GM23338 (cell line): ENCODE measurements around the gene UNC5A. TPM values are rescaled to one million over a fixed set of nuclear protein-coding genes. Genes with fewer than 3 reads are reported as not detected.

Experiments
- ATAC-seq: fragments of 200-7000 bp; cut with Tn5 transposase; 3 replicates; pipeline ENCODE4 v1.9.1; 2020
- DNase-seq: peaks from one replicate; pipeline ENCODE4 v3.0.0-alpha.2; 2015; ENCODE audit warnings: low spot score
- H2AFZ ChIP-seq: fragments of 200-600 bp; sonication (generic); 2 replicates; pipeline ENCODE4 v1.8.0; 2016; ENCODE audit warnings: antibody characterized with exemption, mild to moderate bottlenecking, moderate library complexity
- H3F3A ChIP-seq: fragments of 200-600 bp; sonication (generic); replicated peaks from 2 replicates; pipeline ENCODE4 v1.8.0; 2017; ENCODE audit warnings: antibody characterized with exemption, mixed run types, low read depth
- H3K27ac ChIP-seq: fragments of 200-600 bp; sonication (generic); 2 replicates; pipeline ENCODE4 v1.6.1; 2016; ENCODE audit warnings: low read depth
- H3K27me3 ChIP-seq: fragments of 200-600 bp; sonication (generic); 2 replicates; pipeline ENCODE4 v1.8.0; 2016; ENCODE audit warnings: mild to moderate bottlenecking, mixed run types, moderate library complexity; ENCODE audit not compliant: insufficient read depth
- H3K36me3 ChIP-seq: fragments of 200-600 bp; sonication (generic); 2 replicates; pipeline ENCODE4 v1.8.0; 2016; ENCODE audit warnings: mild to moderate bottlenecking; ENCODE audit not compliant: insufficient read depth
- H3K4me1 ChIP-seq: fragments of 200-600 bp; sonication (generic); 2 replicates; pipeline ENCODE4 v1.8.0; 2016; ENCODE audit warnings: mild to moderate bottlenecking, moderate library complexity; ENCODE audit not compliant: insufficient read depth
- H3K4me2 ChIP-seq: fragments of 200-600 bp; sonication (generic); 2 replicates; pipeline ENCODE4 v1.7.1; 2017; ENCODE audit warnings: mixed run types
- H3K4me3 ChIP-seq: fragments of 200-600 bp; sonication (generic); 2 replicates; pipeline ENCODE4 v1.6.1; 2016; ENCODE audit warnings: mixed run types
- H3K79me2 ChIP-seq: fragments of 200-600 bp; sonication (generic); replicated peaks from 2 replicates; pipeline ENCODE4 v1.8.0; 2017; ENCODE audit warnings: mild to moderate bottlenecking; ENCODE audit not compliant: insufficient read depth
- H3K9me2 ChIP-seq: fragments of 200-600 bp; sonication (generic); 2 replicates; pipeline ENCODE4 v1.8.0; 2017; ENCODE audit not compliant: insufficient read depth
- H4K20me1 ChIP-seq: fragments of 200-600 bp; sonication (generic); replicated peaks from 2 replicates; pipeline ENCODE4 v1.8.0; 2017; ENCODE audit warnings: mild to moderate bottlenecking; ENCODE audit not compliant: insufficient read depth
- H3K27ac Mint-ChIP-seq: 2 replicates; pipeline ENCODE4 v1.8.0; 2020; ENCODE audit warnings: inconsistent platforms, mild to moderate bottlenecking, moderate library complexity, mixed read lengths
- H3K27me3 Mint-ChIP-seq: 3 replicates; pipeline ENCODE4 v1.8.0; 2022; ENCODE audit warnings: low read depth, mild to moderate bottlenecking, moderate library complexity, mixed read lengths, inconsistent platforms; ENCODE audit not compliant: insufficient read depth, poor library complexity
- H3K36me3 Mint-ChIP-seq: 3 replicates; pipeline ENCODE4 v1.8.0; 2021; ENCODE audit warnings: low read depth, mild to moderate bottlenecking, inconsistent platforms, moderate library complexity, mixed read lengths
- H3K4me1 Mint-ChIP-seq: 3 replicates; pipeline ENCODE4 v1.8.0; 2020; ENCODE audit warnings: mild to moderate bottlenecking, inconsistent platforms, mixed read lengths
- H3K4me3 Mint-ChIP-seq: 3 replicates; pipeline ENCODE4 v1.8.0; 2021; ENCODE audit warnings: moderate library complexity, mild to moderate bottlenecking, inconsistent platforms, mixed read lengths
- H3K9me3 Mint-ChIP-seq: 3 replicates; pipeline ENCODE4 v1.8.0; 2020; ENCODE audit warnings: moderate library complexity, mild to moderate bottlenecking, inconsistent platforms, mixed read lengths
- CREB1 ChIP-seq: fragments of 250-450 bp; sonication (Bioruptor Pico); IDR thresholded peaks from 2 replicates; pipeline ENCODE4 v1.5.0; 2020; ENCODE audit warnings: low read depth, mild to moderate bottlenecking, moderate library complexity
- EZH2 ChIP-seq: fragments of 200-600 bp; sonication (generic); IDR thresholded peaks from one replicate; pipeline ENCODE4 v1.8.0; 2017; ENCODE audit warnings: antibody characterized with exemption, mild to moderate bottlenecking, low read depth; ENCODE audit not compliant: unreplicated experiment
- EZH2phosphoT487 ChIP-seq: fragments of 200-600 bp; sonication (generic); IDR thresholded peaks from one replicate; pipeline ENCODE4 v1.8.1; 2018; ENCODE audit warnings: antibody characterized with exemption; ENCODE audit not compliant: unreplicated experiment
- JUNB ChIP-seq: IDR thresholded peaks from one replicate; pipeline ENCODE4 v1.6.1; 2016; ENCODE audit warnings: antibody characterized with exemption; ENCODE audit not compliant: unreplicated experiment
- ZNF331 ChIP-seq: fragments of 250-450 bp; sonication (Bioruptor Pico); IDR thresholded peaks from 2 replicates; pipeline ENCODE4 v1.5.0; 2020; ENCODE audit warnings: low read depth, mild to moderate bottlenecking, moderate library complexity
- polyA plus RNA-seq: library from polyadenylated mRNA; unstranded; fragments of >200 nt; fragmentation: Nextera tagmentation; extraction: Ambion mirVana; gene quantifications from 2 replicates; pipeline ENCODE4 v1.2.1, GENCODE V29; 2016
- total RNA-seq: library from RNA; depleted of rRNA; stranded (reverse); fragments of >200 nt; shearing (Covaris generic); gene quantifications from 2 replicates; pipeline ENCODE4 v1.2.3, GENCODE V29; 2014
- TF ChIP-seq, protein P1 (sequence below): IDR thresholded peaks from one replicate; pipeline ENCODE4 v1.6.1; 2018; ENCODE audit warnings: antibody characterized with exemption; ENCODE audit not compliant: unreplicated experiment

The UNC5A gene
- total and polyA plus RNA-seq, 2 experiments from 2014 or later = 0.92 to 3.9 TPM

DNA sequence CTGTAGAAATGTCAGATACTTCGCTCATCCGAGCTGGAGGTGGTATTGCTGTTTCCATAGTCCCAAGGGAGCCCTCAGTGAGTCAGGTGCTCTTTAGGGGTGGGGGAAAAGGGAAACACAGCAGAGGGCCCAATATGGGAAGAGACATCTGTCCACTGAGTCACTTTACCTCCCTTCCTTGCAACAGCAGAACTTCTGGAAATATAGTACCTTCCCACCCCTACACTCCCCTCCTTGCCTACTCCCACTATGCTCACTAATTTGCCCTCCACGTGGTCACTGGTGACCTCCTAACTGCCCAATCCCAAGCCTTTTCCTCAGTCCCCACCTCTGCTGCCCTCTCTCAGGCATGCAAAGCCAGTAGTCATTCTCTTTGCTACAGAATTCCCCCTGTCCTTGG, 86.9 kb downstream of the UNC5A start:
- Histone ChIP-seq H3F3A (no peaks in the 10 kb centered on the region), H3K4me1 (0 out of 2 replicates have a peak, but pooled peaks cover 3% of the 10 kb centered on the region), H4K20me1 (no peaks in the 10 kb centered on the region; the same call in 1 of the 2 replicates), H3K9me2 (no peaks in the 10 kb centered on the region), H3K27ac (no peak overlapping the region), H2AFZ (no peak overlapping the region), H3K79me2 (no peaks in the 10 kb centered on the region), H3K4me2 (no peak overlapping the region), H3K36me3 (no peaks in the 10 kb centered on the region), H3K27me3 (no peaks in the 10 kb centered on the region), H3K4me3 (no peak overlapping the region)
- TF ChIP-seq ZNF331 (CRISPR knock-in tag) = no peak
- peaks cover 2% of the 10 kb centered on the region; the same call in 1 of the 3 replicates for H3K36me3 Mint-ChIP-seq
- H3K27ac Mint-ChIP-seq = no peak overlapping the region
- peaks cover 22% of the 10 kb centered on the region for H3K4me1 Mint-ChIP-seq
- peaks cover 3% of the 10 kb centered on the region for H3K27me3 Mint-ChIP-seq
- DNase-seq = no peak
- no peak overlapping the region for H3K4me3 Mint-ChIP-seq
- H3K9me3 Mint-ChIP-seq = no peaks in the 10 kb centered on the region
- no peak for ATAC-seq

GRCh38 chr5:176899296-176899891, 89.0 kb downstream of the UNC5A start, which contains the start of gene HK3:
Gene HK3, minus strand, starts transcription at chr5:176899346. Its CDS starts 3,187 bp downstream, at chr5:176896159.
- H3K4me2 ChIP-seq = no peak within 1 kb of the TSS
- TF ChIP-seq CREB1 (CRISPR knock-in tag) = no peak
- TF ChIP-seq, protein P1, sequence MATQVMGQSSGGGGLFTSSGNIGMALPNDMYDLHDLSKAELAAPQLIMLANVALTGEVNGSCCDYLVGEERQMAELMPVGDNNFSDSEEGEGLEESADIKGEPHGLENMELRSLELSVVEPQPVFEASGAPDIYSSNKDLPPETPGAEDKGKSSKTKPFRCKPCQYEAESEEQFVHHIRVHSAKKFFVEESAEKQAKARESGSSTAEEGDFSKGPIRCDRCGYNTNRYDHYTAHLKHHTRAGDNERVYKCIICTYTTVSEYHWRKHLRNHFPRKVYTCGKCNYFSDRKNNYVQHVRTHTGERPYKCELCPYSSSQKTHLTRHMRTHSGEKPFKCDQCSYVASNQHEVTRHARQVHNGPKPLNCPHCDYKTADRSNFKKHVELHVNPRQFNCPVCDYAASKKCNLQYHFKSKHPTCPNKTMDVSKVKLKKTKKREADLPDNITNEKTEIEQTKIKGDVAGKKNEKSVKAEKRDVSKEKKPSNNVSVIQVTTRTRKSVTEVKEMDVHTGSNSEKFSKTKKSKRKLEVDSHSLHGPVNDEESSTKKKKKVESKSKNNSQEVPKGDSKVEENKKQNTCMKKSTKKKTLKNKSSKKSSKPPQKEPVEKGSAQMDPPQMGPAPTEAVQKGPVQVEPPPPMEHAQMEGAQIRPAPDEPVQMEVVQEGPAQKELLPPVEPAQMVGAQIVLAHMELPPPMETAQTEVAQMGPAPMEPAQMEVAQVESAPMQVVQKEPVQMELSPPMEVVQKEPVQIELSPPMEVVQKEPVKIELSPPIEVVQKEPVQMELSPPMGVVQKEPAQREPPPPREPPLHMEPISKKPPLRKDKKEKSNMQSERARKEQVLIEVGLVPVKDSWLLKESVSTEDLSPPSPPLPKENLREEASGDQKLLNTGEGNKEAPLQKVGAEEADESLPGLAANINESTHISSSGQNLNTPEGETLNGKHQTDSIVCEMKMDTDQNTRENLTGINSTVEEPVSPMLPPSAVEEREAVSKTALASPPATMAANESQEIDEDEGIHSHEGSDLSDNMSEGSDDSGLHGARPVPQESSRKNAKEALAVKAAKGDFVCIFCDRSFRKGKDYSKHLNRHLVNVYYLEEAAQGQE = no peak
- TF ChIP-seq EZH2phosphoT487 = no peak
- no peak for TF ChIP-seq JUNB
- TF ChIP-seq EZH2 = no peak
- H4K20me1 ChIP-seq = no peaks in the 10 kb centered on the region; the same call in 1 of the 2 replicates
- Mint-ChIP-seq H3K27ac (peak within 1 kb of the TSS; percentile 20; the same call in 1 of the 2 replicates), H3K36me3 (peaks cover 15% of the 10 kb centered on the region), H3K4me3 (no peak within 1 kb of the TSS), H3K4me1 (peaks cover 22% of the 10 kb centered on the region), H3K9me3 (no peaks in the 10 kb centered on the region), H3K27me3 (peaks cover 2% of the 10 kb centered on the region)
- peaks cover 11% of the 10 kb centered on the region for H3K36me3 ChIP-seq
- H2AFZ ChIP-seq = no peak within 1 kb of the TSS
- H3K27ac ChIP-seq = peak within 1 kb of the TSS; percentile 45
- DNase-seq = no peak
- no peaks in the 10 kb centered on the region for H3K79me2 ChIP-seq
- H3K4me3 ChIP-seq = no peak within 1 kb of the TSS
- peak; percentile 24 for ATAC-seq
- H3K27me3 ChIP-seq = no peaks in the 10 kb centered on the region
- H3F3A ChIP-seq = no peaks in the 10 kb centered on the region
- H3K9me2 ChIP-seq = no peaks in the 10 kb centered on the region
- 0 out of 2 replicates have a peak, but pooled peaks cover 3% of the 10 kb centered on the region for H3K4me1 ChIP-seq
